Activated gamma-delta T cell (primary cell): ENCODE data around the gene PAGE2.
"Not testable (repeated sequence)": the region's sequence is repeated elsewhere in the genome, so short reads cannot be mapped to it uniquely, and the experiment has no call there.

Source experiments
- DNase-seq: peaks from one replicate; lab custom pipeline; 2025; lab: John Stamatoyannopoulos, UW
- total RNA-seq, 2 donors: gene quantifications; one replicate each; lab custom pipeline; 2026; lab: John Stamatoyannopoulos, UW

PAGE2 gene
- 0 to 0.04 reads per million in 2 donors for total RNA-seq

GRCh38 chrX:55088795-55089489, at the start of gene PAGE2:
PAGE2 (plus strand) TSS chrX:55089018; CDS start chrX:55090021, 1,003 bp downstream.
- no peak for DNase-seq

GRCh38 chrX:55039471-55039870, 49.3 kb upstream of the PAGE2 start:
- no peak for DNase-seq

- no peak for DNase-seq
Observed at GRCh38 chrX:55041514-55041913, 47.3 kb upstream of the PAGE2 start.

GRCh38 chrX:55050599-55050998, 38.2 kb upstream of the PAGE2 start:
- not testable (repeated sequence) for DNase-seq

GRCh38 chrX:55056820-55057674, 31.8 kb upstream of the PAGE2 start:
- DNase-seq = no peak

GRCh38 chrX:55057675-55058249, 31.1 kb upstream of the PAGE2 start:
- no peak for DNase-seq

GRCh38 chrX:55067180-55067579, 21.6 kb upstream of the PAGE2 start:
- not testable (repeated sequence) for DNase-seq

GRCh38 chrX:55072286-55072685, 16.5 kb upstream of the PAGE2 start:
- no peak for DNase-seq

GRCh38 chrX:55074851-55075467, 13.9 kb upstream of the PAGE2 start, which contains the start of gene PAGE2B:
PAGE2B (plus strand) TSS chrX:55075030; CDS start chrX:55076042, 1,012 bp downstream.
- no peak for DNase-seq

- DNase-seq = no peak
Observed at GRCh38 chrX:55098691-55099090, 9.9 kb downstream of the PAGE2 start.

GRCh38 chrX:55099162-55099561, 10.3 kb downstream of the PAGE2 start:
- DNase-seq = no peak

- DNase-seq = no peak
Observed at GRCh38 chrX:55102754-55103153, 13.9 kb downstream of the PAGE2 start.

- no peak for DNase-seq
Observed at GRCh38 chrX:55107262-55107661, 18.4 kb downstream of the PAGE2 start.

GRCh38 chrX:55107911-55108310, 19.1 kb downstream of the PAGE2 start:
- no peak for DNase-seq

- DNase-seq = no peak
Observed at GRCh38 chrX:55109306-55109705, 20.5 kb downstream of the PAGE2 start.

GRCh38 chrX:55111578-55112254, 22.9 kb downstream of the PAGE2 start:
- no peak for DNase-seq

- DNase-seq = not testable (repeated sequence)
Observed at GRCh38 chrX:55116589-55116988, 27.8 kb downstream of the PAGE2 start.

- no peak for DNase-seq
Observed at GRCh38 chrX:55118574-55118973, 29.8 kb downstream of the PAGE2 start.

GRCh38 chrX:55119271-55119670, 30.5 kb downstream of the PAGE2 start:
- DNase-seq = no peak

GRCh38 chrX:55119712-55120111, 30.9 kb downstream of the PAGE2 start:
- DNase-seq = no peak

- DNase-seq = no peak
Observed at GRCh38 chrX:55120761-55121358, 32.0 kb downstream of the PAGE2 start.
